ENCODE data around the gene TRIP4. TPM values are rescaled to one million over a fixed set of nuclear protein-coding genes. Genes with fewer than 3 reads are reported as not detected.

Gene TRIP4
- total and polyA plus RNA-seq, 2 of the 8 experiments (the other 6 are each of a cell fraction or from before 2014, with no cell fraction given) = 6.2 to 18.9 TPM

GRCh38 chr15:64430000-64430735 lies 42.5 kb downstream of the TRIP4 start (continued):
- TF ChIP-seq BCL11A (IDR thresholded peaks at IDR 0.05; ENCODE audit: low read depth in 2 of 2, low read length in 2 of 2) = peak; percentile 60 to 81
- no peak for TF ChIP-seq YY1 (IDR thresholded peaks at IDR 0.05; ENCODE audit: low read depth, low read length)
- no peak for TF ChIP-seq SP4 (IDR thresholded peaks at IDR 0.05; ENCODE audit: low read length)
- no peak for TF ChIP-seq BRCA1 (IDR thresholded peaks at IDR 0.05; ENCODE audit: low read depth, low read length)
- 0 out of 4 replicates have a peak, but pooled peaks of 1 of the 2 experiments have one; percentile 46 for TF ChIP-seq SIN3A (conservative IDR thresholded peaks at IDR 0.05 in 1 of 2, IDR thresholded peaks at IDR 0.05 in 1 of 2; ENCODE audit: low read depth in 1 of 2, low read length in 2 of 2)
- no peak for TF ChIP-seq MAFK (IDR thresholded peaks at IDR 0.05; ENCODE audit: low read depth, low read length)
- no peak for TF ChIP-seq CTCF (IDR thresholded peaks at IDR 0.05; ENCODE audit: control extremely low read depth in 1 of 3, insufficient read depth in 1 of 3, low read depth in 1 of 3, low read length in 3 of 3)
- TF ChIP-seq ASH2L (IDR thresholded peaks at IDR 0.05; ENCODE audit: low read length) = no peak
- no peak for TF ChIP-seq GTF2F1 (IDR thresholded peaks at IDR 0.05; ENCODE audit: borderline replicate concordance, low read depth, low read length)
- TF ChIP-seq CREB1 (IDR thresholded peaks at IDR 0.05) = no peak
- TF ChIP-seq SP2 (IDR thresholded peaks at IDR 0.05; ENCODE audit: low read length) = no peak
- no peak for TF ChIP-seq BACH1 (IDR thresholded peaks at IDR 0.05; ENCODE audit: low read length)
- no peak; a peak in 1 of 4 replicates for TF ChIP-seq RAD21 (IDR thresholded peaks at IDR 0.05 in 1 of 2, conservative IDR thresholded peaks at IDR 0.05 in 1 of 2; ENCODE audit: low read depth in 2 of 2, low read length in 2 of 2)
- TF ChIP-seq RFX5 (IDR thresholded peaks at IDR 0.05; ENCODE audit: borderline replicate concordance, low read depth, low read length) = no peak
- TF ChIP-seq SIX5 (IDR thresholded peaks at IDR 0.05; ENCODE audit: low read depth, low read length) = no peak
- no peak for TF ChIP-seq GABPA (IDR thresholded peaks at IDR 0.05; ENCODE audit: borderline replicate concordance, insufficient read depth, low read length)
- TF ChIP-seq E2F6 (IDR thresholded peaks at IDR 0.05) = no peak
- no peak for TF ChIP-seq JUND (IDR thresholded peaks at IDR 0.05; ENCODE audit: low read length)
- TF ChIP-seq TEAD4 (IDR thresholded peaks at IDR 0.05; ENCODE audit: low read depth, low read length) = peak; percentile 42; the same call in 1 of the 2 replicates
- TF ChIP-seq KDM4A (IDR thresholded peaks at IDR 0.05; ENCODE audit: low read depth, low read length, severe bottlenecking) = no peak
- no peak for TF ChIP-seq KDM5A (IDR thresholded peaks at IDR 0.05; ENCODE audit: low read length)
- TF ChIP-seq POU5F1 (IDR thresholded peaks at IDR 0.05; ENCODE audit: low read depth, low read length) = no peak
